Naive thymus-derived CD4-positive, alpha-beta T cell (primary cell): ENCODE data around the gene FAM78B. TPM values are rescaled to one million over a fixed set of nuclear protein-coding genes. Genes with fewer than 3 reads are reported as not detected.

Experiments
- ATAC-seq: fragments of 150-1000 bp; cut with Tn5 transposase; 2 replicates; pipeline ENCODE4 v1.10.0; 2021; ENCODE audit warnings: mild to moderate bottlenecking, moderate library complexity
- CTCF ChIA-PET: fragments of 350-600 bp; sonication (Branson Sonifier 250); formaldehyde crosslinking; loops from one replicate; lab custom pipeline; 2021; ENCODE audit warnings: antibody characterized with exemption; lab: Charles Lee
- POLR2A ChIA-PET: fragments of 350-600 bp; sonication (Branson Sonifier 250); formaldehyde crosslinking; loops from one replicate; lab custom pipeline; 2021; ENCODE audit warnings: antibody characterized with exemption, inconsistent platforms; lab: Charles Lee
- DNase-seq, 9 donors: peaks; one replicate each; pipeline versions ENCODE4 v3.0.0 to v3.0.0-alpha.2; 2020 to 2022; ENCODE audit warnings: mixed read lengths in 1 of 9
- H3K27ac ChIP-seq: one replicate; pipeline ENCODE4 v1.7.0; 2013; ENCODE audit warnings: mild to moderate bottlenecking, low read depth, low read length, moderate library complexity
- H3K27me3 ChIP-seq, 2 donors: one replicate each; pipeline ENCODE4 v1.7.0; 2013; ENCODE audit warnings: low read length in 2 of 2, mild to moderate bottlenecking in 2 of 2, moderate library complexity in 2 of 2; ENCODE audit not compliant: control insufficient read depth in 2 of 2, insufficient read depth in 2 of 2
- H3K36me3 ChIP-seq, 3 experiments: 1 replicate in 2 of 3; 2 replicates in 1 of 3; pipeline ENCODE4 v1.7.0; 2013; ENCODE audit warnings: low read length in 3 of 3, mild to moderate bottlenecking in 3 of 3, moderate library complexity in 1 of 3; ENCODE audit not compliant: insufficient read depth in 3 of 3, control insufficient read depth in 2 of 3
- H3K4me1 ChIP-seq, 2 donors: one replicate each; pipeline ENCODE4 v1.7.0; 2013; ENCODE audit warnings: low read length in 2 of 2, mild to moderate bottlenecking in 2 of 2, moderate library complexity in 1 of 2; ENCODE audit not compliant: control insufficient read depth in 2 of 2, insufficient read depth in 2 of 2
- H3K4me3 ChIP-seq: 2 replicates; pipeline ENCODE4 v1.7.0; 2013; ENCODE audit warnings: mild to moderate bottlenecking, low read length
- H3K9me3 ChIP-seq, 3 experiments: 1 replicate in 2 of 3; 2 replicates in 1 of 3; pipeline ENCODE4 v1.7.0; 2013; ENCODE audit warnings: low read length in 3 of 3; ENCODE audit not compliant: control insufficient read depth in 2 of 3
- H3K27ac Mint-ChIP-seq, 9 donors: one replicate each; pipeline ENCODE4 v1.8.0; 2020 to 2022; ENCODE audit warnings: mixed read lengths in 9 of 9, mild to moderate bottlenecking in 8 of 9, moderate library complexity in 5 of 9, inconsistent platforms in 2 of 9
- H3K27me3 Mint-ChIP-seq, 5 donors: one replicate each; pipeline ENCODE4 v1.8.0; 2021 to 2022; ENCODE audit warnings: mixed read lengths in 5 of 5, mild to moderate bottlenecking in 1 of 5
- H3K36me3 Mint-ChIP-seq, 5 donors: one replicate each; pipeline ENCODE4 v1.8.0; 2020 to 2022; ENCODE audit warnings: mixed read lengths in 5 of 5, mild to moderate bottlenecking in 3 of 5, inconsistent platforms in 1 of 5
- H3K4me1 Mint-ChIP-seq, 7 donors: one replicate each; pipeline ENCODE4 v1.8.0; 2020 to 2022; ENCODE audit warnings: mixed read lengths in 7 of 7, mild to moderate bottlenecking in 3 of 7, inconsistent platforms in 1 of 7
- H3K4me3 Mint-ChIP-seq, 10 donors: one replicate each; pipeline ENCODE4 v1.8.0; 2020 to 2022; ENCODE audit warnings: mild to moderate bottlenecking in 10 of 10, mixed read lengths in 10 of 10, moderate library complexity in 6 of 10, inconsistent platforms in 2 of 10
- H3K9me3 Mint-ChIP-seq, 11 donors: one replicate each; pipeline ENCODE4 v1.8.0; 2020 to 2022; ENCODE audit warnings: mixed read lengths in 11 of 11, mild to moderate bottlenecking in 4 of 11, inconsistent platforms in 1 of 11, moderate library complexity in 1 of 11
- intact Hi-C, 2 donors: fragments of 100-400 bp; cut with micrococcal nuclease; formaldehyde crosslinking; loops; one replicate each; pipeline ENCODE4 v1.15.1; 2023
- polyA plus RNA-seq, 2 donors: library from polyadenylated mRNA; unstranded; fragments of 300-500 nt; fragmentation: Illumina TruSeq; gene quantifications; one replicate each; pipeline ENCODE4 v1.2.3, GENCODE V29; 2021
- total RNA-seq, 6 experiments: library from RNA in 5 of 6; stranded (reverse) in 5 of 6; gene quantifications; 1 replicate in 5 of 6; 2 replicates in 1 of 6; pipeline ENCODE4 v1.2.3 and lab custom pipeline; 2021 to 2026

FAM78B gene
- total and polyA plus RNA-seq, 7 experiments from 2014 or later = 0.12 to 0.58 (median 0.45) TPM; not detected in 4

GRCh38 chr1:166057650-166058049 is 109.2 kb downstream of the FAM78B start:
- no peak overlapping the region for H3K27ac Mint-ChIP-seq
- no peak overlapping the region for H3K4me3 Mint-ChIP-seq
- H3K36me3 Mint-ChIP-seq = no peaks in the 10 kb centered on the region
- ChIA-PET CTCF (no interaction called here), POLR2A (no interaction called here)
- intact Hi-C loops = no loop called here
- Histone ChIP-seq H3K9me3 (no peaks in the 10 kb centered on the region), H3K36me3 (no peaks in the 10 kb centered on the region), H3K27ac (no peak overlapping the region), H3K4me3 (no peak overlapping the region), H3K27me3 (no peaks in the 10 kb centered on the region), H3K4me1 (no peaks in the 10 kb centered on the region)
- no peaks in the 10 kb centered on the region for H3K4me1 Mint-ChIP-seq
- peaks cover 0 to 2% (median 0%) of the 10 kb centered on the region in 11 donors for H3K9me3 Mint-ChIP-seq
- H3K27me3 Mint-ChIP-seq = peaks cover 12 to 25% (median 15%) of the 10 kb centered on the region in 5 donors
- DNase-seq (no peak), ATAC-seq (no peak)

GRCh38 chr1:166053395-166053794 is 113.4 kb downstream of the FAM78B start:
- no peak for DNase-seq
- intact Hi-C loops = no loop called here
- Histone ChIP-seq H3K4me1 (no peaks in the 10 kb centered on the region), H3K9me3 (no peaks in the 10 kb centered on the region), H3K27me3 (no peaks in the 10 kb centered on the region), H3K27ac (no peak overlapping the region), H3K36me3 (no peaks in the 10 kb centered on the region), H3K4me3 (no peak overlapping the region)
- Mint-ChIP-seq H3K4me3 (no peak overlapping the region), H3K9me3 (peaks cover 0 to 4% (median 0%) of the 10 kb centered on the region in 11 donors), H3K27ac (no peak overlapping the region), H3K27me3 (peaks cover 8 to 20% (median 15%) of the 10 kb centered on the region in 5 donors), H3K36me3 (no peaks in the 10 kb centered on the region), H3K4me1 (no peaks in the 10 kb centered on the region)
- POLR2A ChIA-PET = no interaction called here
- CTCF ChIA-PET = no interaction called here
- no peak for ATAC-seq

GRCh38 chr1:166040202-166040997 is 126.4 kb downstream of the FAM78B start:
- H3K4me1 Mint-ChIP-seq = peaks cover 0 to 2% (median 0%) of the 10 kb centered on the region in 7 donors

GRCh38 chr1:166039436-166040201 is 127.2 kb downstream of the FAM78B start:
- ATAC-seq = no peak
- Mint-ChIP-seq H3K4me3 (no peak overlapping the region), H3K4me1 (peaks cover 0 to 2% (median 0%) of the 10 kb centered on the region in 7 donors), H3K27me3 (peaks cover 2 to 42% (median 21%) of the 10 kb centered on the region in 5 donors), H3K9me3 (peaks cover 0 to 4% (median 0%) of the 10 kb centered on the region in 11 donors), H3K27ac (no peak overlapping the region), H3K36me3 (peaks cover 0 to 4% (median 0%) of the 10 kb centered on the region in 5 donors)
- Histone ChIP-seq H3K9me3 (no peaks in the 10 kb centered on the region), H3K4me1 (no peaks in the 10 kb centered on the region), H3K4me3 (no peak overlapping the region), H3K36me3 (no peaks in the 10 kb centered on the region), H3K27me3 (no peaks in the 10 kb centered on the region), H3K27ac (no peak overlapping the region)
- intact Hi-C loops = no loop called here
- no peak for DNase-seq
- ChIA-PET CTCF (no interaction called here), POLR2A (no interaction called here)

More at GRCh38 chr1:166040202-166040997, 126.4 kb downstream of the FAM78B start:
- POLR2A ChIA-PET = no interaction called here
- Mint-ChIP-seq H3K4me3 (no peak overlapping the region), H3K27me3 (peaks cover 2 to 37% (median 18%) of the 10 kb centered on the region in 5 donors), H3K9me3 (peaks cover 0 to 4% (median 0%) of the 10 kb centered on the region in 11 donors), H3K27ac (no peak overlapping the region), H3K36me3 (no peaks in the 10 kb centered on the region)
- no peak for DNase-seq
- CTCF ChIA-PET = no interaction called here
- H3K4me3 ChIP-seq = no peak overlapping the region
- no peaks in the 10 kb centered on the region for H3K36me3 ChIP-seq
- H3K27me3 ChIP-seq = no peaks in the 10 kb centered on the region
- intact Hi-C loops = no loop called here
- H3K27ac ChIP-seq = no peak overlapping the region
- no peaks in the 10 kb centered on the region for H3K9me3 ChIP-seq
- no peak for ATAC-seq
- H3K4me1 ChIP-seq = no peaks in the 10 kb centered on the region

- CTCF ChIA-PET = no interaction called here
- H3K27me3 Mint-ChIP-seq = peaks cover 0 to 51% (median 12%) of the 10 kb centered on the region in 5 donors
- Histone ChIP-seq H3K4me3 (no peak overlapping the region), H3K9me3 (no peaks in the 10 kb centered on the region), H3K36me3 (no peaks in the 10 kb centered on the region), H3K27ac (no peak overlapping the region), H3K4me1 (no peaks in the 10 kb centered on the region), H3K27me3 (no peaks in the 10 kb centered on the region)
- peaks cover 0 to 5% (median 0%) of the 10 kb centered on the region in 11 donors for H3K9me3 Mint-ChIP-seq
- DNase-seq = no peak
- peaks cover 0 to 5% (median 0%) of the 10 kb centered on the region in 7 donors for H3K4me1 Mint-ChIP-seq
- intact Hi-C loops = no loop called here
- H3K4me3 Mint-ChIP-seq = no peak overlapping the region
- H3K36me3 Mint-ChIP-seq = peaks cover 0 to 4% (median 0%) of the 10 kb centered on the region in 5 donors
- no peak overlapping the region for H3K27ac Mint-ChIP-seq
- ATAC-seq = no peak
- POLR2A ChIA-PET = no interaction called here
Observed at GRCh38 chr1:166036092-166036491, 130.7 kb downstream of the FAM78B start.

GRCh38 chr1:166032572-166033371 is 134.0 kb downstream of the FAM78B start:
- H3K9me3 ChIP-seq = no peaks in the 10 kb centered on the region
- Mint-ChIP-seq H3K9me3 (peaks cover 0 to 4% (median 0%) of the 10 kb centered on the region in 11 donors), H3K27me3 (peaks cover under 1 to 44% (median 10%) of the 10 kb centered on the region in 5 donors), H3K4me1 (peaks cover 0 to 6% (median 0%) of the 10 kb centered on the region in 7 donors), H3K4me3 (no peak overlapping the region), H3K36me3 (peaks cover 0 to 4% (median 0%) of the 10 kb centered on the region in 5 donors), H3K27ac (no peak overlapping the region)
- CTCF ChIA-PET = no interaction called here
- intact Hi-C loops = no loop called here
- DNase-seq = no peak
- no peak overlapping the region for H3K4me3 ChIP-seq
- H3K27ac ChIP-seq = no peak overlapping the region
- no peaks in the 10 kb centered on the region for H3K27me3 ChIP-seq
- no peaks in the 10 kb centered on the region for H3K4me1 ChIP-seq
- POLR2A ChIA-PET = no interaction called here
- H3K36me3 ChIP-seq = no peaks in the 10 kb centered on the region
- ATAC-seq = no peak
